K562 (cell line): ENCODE data around the gene BRF1. TPM values are rescaled to one million over a fixed set of nuclear protein-coding genes. Genes with fewer than 3 reads are reported as not detected.

Experiments
- HLTF ChIP-seq: fragments of 450-650 bp; IDR thresholded peaks from 2 replicates; pipeline ENCODE4 v1.6.1; 2016
- IRF2 ChIP-seq: sonication (generic); formaldehyde crosslinking; IDR thresholded peaks from 2 replicates; pipeline ENCODE4 v1.8.1; 2022; ENCODE audit warnings: mild to moderate bottlenecking, missing genetic modification reagents
- SMC3 ChIP-seq: conservative IDR thresholded peaks from 2 replicates; pipeline ENCODE4 v1.6.1; 2011; ENCODE audit warnings: low read depth, low read length, improper control_type of control experiment; ENCODE audit not compliant: insufficient read depth
- ZBTB49 ChIP-seq: sonication (generic); formaldehyde crosslinking; IDR thresholded peaks from 2 replicates; pipeline ENCODE4 v1.8.0; 2022; ENCODE audit warnings: missing genetic modification reagents, mild to moderate bottlenecking, borderline replicate concordance
- ZNF175 ChIP-seq: fragments of 200-800 bp; sonication (Bioruptor generic); IDR thresholded peaks from 2 replicates; pipeline ENCODE4 v1.6.1; 2016; ENCODE audit warnings: low read depth, mild to moderate bottlenecking, missing genetic modification characterization, missing compliant biosample characterization
- polyA plus RNA-seq, 8 experiments: library from polyadenylated mRNA; depleted of rRNA in 4 of 8; stranded (reverse) in 5 of 8; unstranded in 3 of 8; fragments of >200 nt; fragmentation: Nextera tagmentation in 2 of 8; fragmentation: Illumina TruSeq in 1 of 8; extraction: Ambion mirVana in 2 of 8; extraction: Trizol in 1 of 8; gene quantifications; 2 replicates each; pipeline versions ENCODE4 v1.2.1 to v1.2.3, GENCODE V29; 2011 to 2014; ENCODE audit warnings: inconsistent platforms in 1 of 8, missing spikeins in 1 of 8
- total RNA-seq, 7 experiments: library from RNA; depleted of rRNA in 6 of 7; stranded (reverse); fragments of >200 nt in 6 of 7; fragmentation: Illumina TruSeq in 2 of 7; extraction: Trizol in 2 of 7; gene quantifications; 2 replicates each; pipeline versions ENCODE4 v1.2.1 to v1.2.3, GENCODE V29; 2011 to 2021; ENCODE audit warnings: low replicate concordance in 1 of 7
- TF ChIP-seq, protein P1 (sequence below): sonication (generic); formaldehyde crosslinking; IDR thresholded peaks from 2 replicates; pipeline ENCODE4 v1.8.0; 2022; ENCODE audit warnings: mild to moderate bottlenecking, missing genetic modification reagents

The BRF1 gene
- total and polyA plus RNA-seq, 9 of the 15 experiments (the other 6 are each of a cell fraction or from before 2014, with no cell fraction given), result 0.14 to 24.6 (median 8.2) TPM

DNA sequence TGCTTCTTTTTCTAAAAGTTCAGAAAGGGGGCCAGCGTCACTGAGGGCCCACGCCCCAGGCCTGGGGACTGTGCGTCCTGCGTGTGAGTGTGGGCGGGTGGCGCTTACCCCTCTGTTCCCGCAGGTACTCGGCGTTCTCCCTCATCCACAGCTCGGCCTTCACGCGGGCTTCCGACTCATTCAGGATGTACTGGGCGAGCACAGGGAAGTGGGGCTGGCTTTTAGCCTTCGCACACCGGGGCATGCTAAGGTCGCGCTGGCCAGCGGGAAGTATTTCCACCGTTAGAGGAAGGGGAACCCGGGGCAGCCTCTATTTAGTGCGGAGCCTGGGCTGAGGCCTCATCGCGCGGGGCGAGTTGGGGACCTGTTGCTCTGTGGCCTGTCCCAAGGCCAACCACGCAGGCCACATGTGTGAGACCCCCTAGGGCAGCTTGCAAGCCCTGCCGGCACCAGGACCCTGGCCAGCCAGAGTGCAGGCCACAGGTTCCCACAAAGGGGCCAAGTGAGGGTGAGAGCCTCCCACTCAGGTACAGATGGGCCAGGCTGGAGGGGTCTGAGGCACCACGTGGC lies 81.7 kb downstream of the BRF1 start (continued):
- TF ChIP-seq, protein P1, sequence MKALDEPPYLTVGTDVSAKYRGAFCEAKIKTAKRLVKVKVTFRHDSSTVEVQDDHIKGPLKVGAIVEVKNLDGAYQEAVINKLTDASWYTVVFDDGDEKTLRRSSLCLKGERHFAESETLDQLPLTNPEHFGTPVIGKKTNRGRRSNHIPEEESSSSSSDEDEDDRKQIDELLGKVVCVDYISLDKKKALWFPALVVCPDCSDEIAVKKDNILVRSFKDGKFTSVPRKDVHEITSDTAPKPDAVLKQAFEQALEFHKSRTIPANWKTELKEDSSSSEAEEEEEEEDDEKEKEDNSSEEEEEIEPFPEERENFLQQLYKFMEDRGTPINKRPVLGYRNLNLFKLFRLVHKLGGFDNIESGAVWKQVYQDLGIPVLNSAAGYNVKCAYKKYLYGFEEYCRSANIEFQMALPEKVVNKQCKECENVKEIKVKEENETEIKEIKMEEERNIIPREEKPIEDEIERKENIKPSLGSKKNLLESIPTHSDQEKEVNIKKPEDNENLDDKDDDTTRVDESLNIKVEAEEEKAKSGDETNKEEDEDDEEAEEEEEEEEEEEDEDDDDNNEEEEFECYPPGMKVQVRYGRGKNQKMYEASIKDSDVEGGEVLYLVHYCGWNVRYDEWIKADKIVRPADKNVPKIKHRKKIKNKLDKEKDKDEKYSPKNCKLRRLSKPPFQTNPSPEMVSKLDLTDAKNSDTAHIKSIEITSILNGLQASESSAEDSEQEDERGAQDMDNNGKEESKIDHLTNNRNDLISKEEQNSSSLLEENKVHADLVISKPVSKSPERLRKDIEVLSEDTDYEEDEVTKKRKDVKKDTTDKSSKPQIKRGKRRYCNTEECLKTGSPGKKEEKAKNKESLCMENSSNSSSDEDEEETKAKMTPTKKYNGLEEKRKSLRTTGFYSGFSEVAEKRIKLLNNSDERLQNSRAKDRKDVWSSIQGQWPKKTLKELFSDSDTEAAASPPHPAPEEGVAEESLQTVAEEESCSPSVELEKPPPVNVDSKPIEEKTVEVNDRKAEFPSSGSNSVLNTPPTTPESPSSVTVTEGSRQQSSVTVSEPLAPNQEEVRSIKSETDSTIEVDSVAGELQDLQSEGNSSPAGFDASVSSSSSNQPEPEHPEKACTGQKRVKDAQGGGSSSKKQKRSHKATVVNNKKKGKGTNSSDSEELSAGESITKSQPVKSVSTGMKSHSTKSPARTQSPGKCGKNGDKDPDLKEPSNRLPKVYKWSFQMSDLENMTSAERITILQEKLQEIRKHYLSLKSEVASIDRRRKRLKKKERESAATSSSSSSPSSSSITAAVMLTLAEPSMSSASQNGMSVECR (CRISPR knock-in tag), result no peak
- TF ChIP-seq ZNF175, result no peak
- TF ChIP-seq SMC3, result no peak
- no peak for TF ChIP-seq HLTF
- no peak for TF ChIP-seq IRF2 (CRISPR knock-in tag)
- TF ChIP-seq ZBTB49 (CRISPR knock-in tag), result no peak
